GM12891 (cell line): ENCODE data around the gene GHRL.

ENCODE experiments used
- PAX5 ChIP-seq: IDR thresholded peaks from 2 replicates; pipeline ENCODE4 v1.6.1; 2011; ENCODE audit warnings: low read length, moderate library complexity, mild to moderate bottlenecking; ENCODE audit not compliant: insufficient read depth, severe bottlenecking
- POLR2A ChIP-seq: IDR thresholded peaks from 2 replicates; pipeline ENCODE4 v1.6.1; 2011; ENCODE audit warnings: low read depth, low read length, control low read depth
- POLR2AphosphoS5 ChIP-seq: IDR thresholded peaks from 2 replicates; pipeline ENCODE4 v1.6.1; 2011; ENCODE audit warnings: low read depth, low read length, control low read depth
- POU2F2 ChIP-seq: IDR thresholded peaks from 2 replicates; pipeline ENCODE4 v1.6.1; 2011; ENCODE audit warnings: low read depth, mild to moderate bottlenecking, control low read depth, low read length, moderate library complexity
- SPI1 ChIP-seq: IDR thresholded peaks from 2 replicates; pipeline ENCODE4 v1.6.1; 2011; ENCODE audit warnings: low read depth, low read length, control low read depth
- TAF1 ChIP-seq: IDR thresholded peaks from 2 replicates; pipeline ENCODE4 v1.6.1; 2011; ENCODE audit warnings: low read depth, low read length, control low read depth

GRCh38 chr3:10255835-10256234 lies 36.9 kb downstream of the GHRL start:
- no peak for TF ChIP-seq POLR2A
- TF ChIP-seq TAF1: no peak
- no peak for TF ChIP-seq POLR2AphosphoS5
- no peak for TF ChIP-seq SPI1
- TF ChIP-seq POU2F2: no peak
- TF ChIP-seq PAX5: no peak
